ENCODE measurements around the gene CLDN9. TPM values are rescaled to one million over a fixed set of nuclear protein-coding genes. Genes with fewer than 3 reads are reported as not detected.

CLDN9 gene
- total and polyA plus RNA-seq, 9 of the 15 experiments (the other 6 are each of a cell fraction or from before 2014, with no cell fraction given) = 0.12 to 0.44 (median 0.22) TPM; not detected in 4

- TF ChIP-seq FOSL1 (tag; conservative IDR thresholded peaks at IDR 0.05) (0 out of 2 replicates have a peak, but pooled peaks have one; percentile 13), ZNF263 (CRISPR knock-in tag; IDR thresholded peaks at IDR 0.05; ENCODE audit: borderline replicate concordance) (peak; percentile 11; the same call in 1 of the 2 replicates), KDM5B (IDR thresholded peaks at IDR 0.05; ENCODE audit: insufficient replicate concordance, low read depth, low read length) (peak; percentile 82), POLR2A (conservative IDR thresholded peaks at IDR 0.05) (peak; percentile 84), ARID3A (IDR thresholded peaks at IDR 0.05; ENCODE audit: borderline replicate concordance, low read depth, low read length) (no peak), TSHZ1 (CRISPR knock-in tag; IDR thresholded peaks at IDR 0.05) (no peak), ARNT (IDR thresholded peaks at IDR 0.05) (peak in 1 of 2 experiments; percentile 60; a peak in 2 of 4 replicates), SMARCE1 (IDR thresholded peaks at IDR 0.05) (0 out of 2 replicates have a peak, but pooled peaks have one; percentile 33), RBBP5 (IDR thresholded peaks at IDR 0.05; ENCODE audit: borderline replicate concordance, insufficient read depth, low read length, poor library complexity, severe bottlenecking) (peak; percentile 62), POLR2H (tag; IDR thresholded peaks at IDR 0.05; ENCODE audit: low read depth) (peak; percentile 67; the same call in 1 of the 2 replicates), TAF15 (IDR thresholded peaks at IDR 0.05; ENCODE audit: low read depth, low read length) (no peak), MLX (CRISPR knock-in tag; conservative IDR thresholded peaks at IDR 0.05) (0 out of 4 replicates have a peak, but pooled peaks of 1 of the 2 experiments have one; percentile 52), CBX2 (IDR thresholded peaks at IDR 0.05; ENCODE audit: insufficient read depth, low read length, poor library complexity, severe bottlenecking) (no peak), RUNX1 (IDR thresholded peaks at IDR 0.05; ENCODE audit: low read depth) (no peak), THAP12 (CRISPR knock-in tag; IDR thresholded peaks at IDR 0.05) (no peak), ZNF444 (CRISPR knock-in tag; IDR thresholded peaks at IDR 0.05) (peak; percentile 55; the same call in 1 of the 2 replicates), MIER1 (IDR thresholded peaks at IDR 0.05; ENCODE audit: low read depth) (no peak), KDM1A (IDR thresholded peaks at IDR 0.05) (peak in 1 of 2 experiments; percentile 58; a peak in 1 of 4 replicates), ZNF253 (CRISPR knock-in tag; conservative IDR thresholded peaks at IDR 0.05) (no peak)
Observed at GRCh38 chr16:2981177-2981898, 31.4 kb upstream of the CLDN9 start (continued).
